ENCODE results near the gene TNNT3.

The TNNT3 gene

GRCh38 chr11:1919391-1920127 is at the start of gene TNNT3:
TNNT3 (plus strand) TSS chr11:1919703; CDS start chr11:1922875, 3,172 bp downstream.
- no peak within 1 kb of the TSS for H3K4me2 ChIP-seq (ENCODE audit: low read length)
- no peaks in the 10 kb centered on the region for H3K9me3 ChIP-seq (ENCODE audit: control insufficient read depth, insufficient read depth, low read length)
- no peak within 1 kb of the TSS for H3K27ac ChIP-seq (ENCODE audit: low read depth, low read length)
- no peaks in the 10 kb centered on the region for H3K27me3 ChIP-seq (ENCODE audit: control insufficient read depth, low read length)
- no peaks in the 10 kb centered on the region for H3K79me2 ChIP-seq (ENCODE audit: control insufficient read depth, low read length)
- no peak for TF ChIP-seq EZH2phosphoT487 (IDR thresholded peaks at IDR 0.05; ENCODE audit: borderline replicate concordance, low read length)
- TF ChIP-seq CTCF (IDR thresholded peaks at IDR 0.05; ENCODE audit: low read depth, low read length, poor library complexity, severe bottlenecking): no peak
- H3F3A ChIP-seq (ENCODE audit: control insufficient read depth, insufficient read depth): no peaks in the 10 kb centered on the region
- no peaks in the 10 kb centered on the region for H4K20me1 ChIP-seq (ENCODE audit: control insufficient read depth, insufficient read depth, low read depth, low read length)
- H3K4me3 ChIP-seq (ENCODE audit: low read length): no peak within 1 kb of the TSS
- H3K9me2 ChIP-seq (replicated peaks; ENCODE audit: control insufficient read depth, low read length): no peaks in the 10 kb centered on the region
- H3K4me1 ChIP-seq (ENCODE audit: control insufficient read depth, low read length): no peaks in the 10 kb centered on the region
- no peaks in the 10 kb centered on the region for H3K36me3 ChIP-seq (ENCODE audit: control insufficient read depth, low read length)

- Histone ChIP-seq H3K9me2 (replicated peaks; ENCODE audit: control insufficient read depth, low read length) (no peaks in the 10 kb centered on the region), H3K4me3 (ENCODE audit: low read length) (no peak overlapping the region), H3K4me2 (ENCODE audit: low read length) (no peak overlapping the region), H3K4me1 (ENCODE audit: control insufficient read depth, low read length) (no peaks in the 10 kb centered on the region), H3K36me3 (ENCODE audit: control insufficient read depth, low read length) (no peaks in the 10 kb centered on the region), H3F3A (ENCODE audit: control insufficient read depth, insufficient read depth) (no peaks in the 10 kb centered on the region), H4K20me1 (ENCODE audit: control insufficient read depth, insufficient read depth, low read depth, low read length) (peaks cover 3% of the 10 kb centered on the region; the same call in 1 of the 2 replicates), H3K79me2 (ENCODE audit: control insufficient read depth, low read length) (peaks cover 10% of the 10 kb centered on the region), H3K27me3 (ENCODE audit: control insufficient read depth, low read length) (no peaks in the 10 kb centered on the region), H3K9me3 (ENCODE audit: control insufficient read depth, insufficient read depth, low read length) (no peaks in the 10 kb centered on the region), H3K27ac (ENCODE audit: low read depth, low read length) (no peak overlapping the region)
- no peak for TF ChIP-seq EZH2phosphoT487 (IDR thresholded peaks at IDR 0.05; ENCODE audit: borderline replicate concordance, low read length)
- no peak for TF ChIP-seq CTCF (IDR thresholded peaks at IDR 0.05; ENCODE audit: low read depth, low read length, poor library complexity, severe bottlenecking)
Observed at GRCh38 chr11:1870326-1870696, 49.2 kb upstream of the TNNT3 start.

- Histone ChIP-seq H3F3A (ENCODE audit: control insufficient read depth, insufficient read depth) (no peaks in the 10 kb centered on the region), H3K9me3 (ENCODE audit: control insufficient read depth, insufficient read depth, low read length) (no peaks in the 10 kb centered on the region), H4K20me1 (ENCODE audit: control insufficient read depth, insufficient read depth, low read depth, low read length) (peaks cover 3% of the 10 kb centered on the region; the same call in 1 of the 2 replicates), H3K4me3 (ENCODE audit: low read length) (no peak overlapping the region), H3K9me2 (replicated peaks; ENCODE audit: control insufficient read depth, low read length) (no peaks in the 10 kb centered on the region), H3K4me1 (ENCODE audit: control insufficient read depth, low read length) (no peaks in the 10 kb centered on the region), H3K4me2 (ENCODE audit: low read length) (no peak overlapping the region), H3K27ac (ENCODE audit: low read depth, low read length) (no peak overlapping the region), H3K36me3 (ENCODE audit: control insufficient read depth, low read length) (no peaks in the 10 kb centered on the region), H3K79me2 (ENCODE audit: control insufficient read depth, low read length) (peaks cover 10% of the 10 kb centered on the region), H3K27me3 (ENCODE audit: control insufficient read depth, low read length) (no peaks in the 10 kb centered on the region)
- no peak for TF ChIP-seq CTCF (IDR thresholded peaks at IDR 0.05; ENCODE audit: low read depth, low read length, poor library complexity, severe bottlenecking)
- TF ChIP-seq EZH2phosphoT487 (IDR thresholded peaks at IDR 0.05; ENCODE audit: borderline replicate concordance, low read length): no peak
Observed at GRCh38 chr11:1870721-1871466, 48.6 kb upstream of the TNNT3 start.
